Activated CD4-positive, CD25-positive, alpha-beta regulatory T cell treated with anti-CD3 and anti-CD28 coated beads, Interleukin-2, amount 50 U/mL, for 24 hours (primary cell): Measurements from ENCODE around the gene AOPEP.

Source experiments
- ATAC-seq, 2 donors: fragments of 150-1000 bp; cut with Tn5 transposase; one replicate each; pipeline ENCODE4 v1.10.0; 2021; ENCODE audit warnings: mild to moderate bottlenecking in 1 of 2, moderate library complexity in 1 of 2

Gene AOPEP

GRCh38 chr9:94872891-94873511, 146.5 kb downstream of the AOPEP start:
- no peak for ATAC-seq

GRCh38 chr9:94874316-94874715, 147.8 kb downstream of the AOPEP start:
- ATAC-seq: no peak

- peak; percentile 63 to 66 for ATAC-seq
Measured at GRCh38 chr9:94875300-94876020, 149.0 kb downstream of the AOPEP start.

GRCh38 chr9:94878804-94879203, 152.3 kb downstream of the AOPEP start:
- ATAC-seq: peak; percentile 55 to 61

GRCh38 chr9:94879230-94879629, 152.7 kb downstream of the AOPEP start:
- no peak for ATAC-seq

GRCh38 chr9:94881023-94881422, 154.5 kb downstream of the AOPEP start:
- ATAC-seq: no peak

GRCh38 chr9:94881454-94881853, 155.0 kb downstream of the AOPEP start:
- ATAC-seq: no peak

GRCh38 chr9:94881940-94882339, 155.4 kb downstream of the AOPEP start:
- ATAC-seq: no peak

GRCh38 chr9:94882966-94883641, 156.6 kb downstream of the AOPEP start:
- ATAC-seq: no peak

- ATAC-seq: no peak
Measured at GRCh38 chr9:94885854-94886447, 159.5 kb downstream of the AOPEP start.

- ATAC-seq: no peak
Measured at GRCh38 chr9:94887721-94888120, 161.2 kb downstream of the AOPEP start.

- ATAC-seq: no peak
Measured at GRCh38 chr9:94888775-94889174, 162.3 kb downstream of the AOPEP start.

- ATAC-seq: no peak
Measured at GRCh38 chr9:94889628-94890027, 163.1 kb downstream of the AOPEP start.

GRCh38 chr9:94891183-94891582, 164.7 kb downstream of the AOPEP start:
- ATAC-seq: no peak

GRCh38 chr9:94892675-94893074, 166.2 kb downstream of the AOPEP start:
- ATAC-seq: no peak

GRCh38 chr9:94894094-94894699, 167.7 kb downstream of the AOPEP start:
- no peak for ATAC-seq

GRCh38 chr9:94895668-94896067, 169.2 kb downstream of the AOPEP start:
- ATAC-seq: peak in 1 of 2 donors; percentile 33

GRCh38 chr9:94896512-94896911, 170.0 kb downstream of the AOPEP start:
- ATAC-seq: no peak

GRCh38 chr9:94899464-94900221, 173.1 kb downstream of the AOPEP start:
- no peak for ATAC-seq

- peak in 1 of 2 donors; percentile 74 for ATAC-seq
Measured at GRCh38 chr9:94900222-94901018, 173.9 kb downstream of the AOPEP start.

- no peak for ATAC-seq
Measured at GRCh38 chr9:94901019-94901363, 174.5 kb downstream of the AOPEP start.
